K562 (cell line): Measurements from ENCODE around the gene GSG1. TPM values are rescaled to one million over a fixed set of nuclear protein-coding genes. Genes with fewer than 3 reads are reported as not detected.

Experiments
- ATAC-seq: fragments of 200-7000 bp; cut with Tn5 transposase; 3 replicates; pipeline ENCODE4 v1.9.1; 2020; ENCODE audit warnings: moderate library complexity
- BruUV-seq: library from RNA; stranded (reverse); fragments of 400-500 nt; replicated peaks from 2 replicates; lab custom pipeline; 2021; lab: Mats Ljungman, UMichigan
- CTCF ChIA-PET: fragments of 300-600 bp; formaldehyde crosslinking; extraction: SDS; loops from one replicate; lab custom pipeline; 2021; ENCODE audit warnings: low intra/inter-chr PET ratio; lab: Yijun Ruan, JAX
- POLR2A ChIA-PET: fragments of 300-600, 350-650 bp; sonication (Branson Sonifier 250); formaldehyde crosslinking; extraction: SDS; loops from one replicate; lab custom pipeline; 2021; ENCODE audit warnings: antibody characterized with exemption, inconsistent platforms; lab: Yijun Ruan, JAX
- DNase-seq, 4 experiments: peaks; one replicate each; pipeline versions ENCODE4 v3.0.0 to v3.0.0-alpha.2; 2011 to 2018; ENCODE audit warnings: low spot score in 3 of 4, mixed read lengths in 3 of 4; ENCODE audit errors: extremely low read depth in 1 of 4
- FAIRE-seq: peaks from 2 replicates; lab custom pipeline; 2011; peaks lifted over from hg19 to GRCh38; lab: Jason Lieb, UNC
- H2AFZ ChIP-seq: 2 replicates; pipeline ENCODE4 v1.6.0; 2011; ENCODE audit warnings: low read depth, low read length, control low read depth, inconsistent platforms
- H3K27ac ChIP-seq: fragments of 200-600 bp; 3 replicates; pipeline ENCODE4 v1.8.0; 2011; ENCODE audit warnings: low read depth, mild to moderate bottlenecking, control low read depth, inconsistent platforms, low read length, moderate library complexity, mixed read lengths; ENCODE audit errors: extremely low read depth
- H3K27me3 ChIP-seq, 2 experiments: fragments of 300-600 bp in 1 of 2; 2 replicates in 1 of 2; 3 replicates in 1 of 2; pipeline versions ENCODE4 v1.6.0 to v1.8.0; 2011; ENCODE audit warnings: inconsistent platforms in 2 of 2, low read length in 2 of 2, mild to moderate bottlenecking in 1 of 2, mixed read lengths in 1 of 2, moderate library complexity in 1 of 2; ENCODE audit not compliant: control insufficient read depth in 2 of 2, insufficient read depth in 2 of 2
- H3K36me3 ChIP-seq: fragments of 300-600 bp; 3 replicates; pipeline ENCODE4 v1.8.0; 2011; ENCODE audit warnings: mild to moderate bottlenecking, low read length, inconsistent platforms; ENCODE audit not compliant: control insufficient read depth, insufficient read depth
- H3K4me1 ChIP-seq, 2 experiments: fragments of 200-600 bp in 1 of 2; replicated peaks in 1 of 2; 2 replicates in 1 of 2; 3 replicates in 1 of 2; pipeline versions ENCODE4 v1.5.1 to v1.8.0; 2011; ENCODE audit warnings: inconsistent platforms in 2 of 2, low read length in 2 of 2, mild to moderate bottlenecking in 1 of 2, mixed read lengths in 1 of 2, moderate library complexity in 1 of 2; ENCODE audit not compliant: control insufficient read depth in 2 of 2, insufficient read depth in 2 of 2
- H3K4me2 ChIP-seq: 2 replicates; pipeline ENCODE4 v1.6.1; 2011; ENCODE audit warnings: low read length, control low read depth, inconsistent platforms, mixed read lengths; ENCODE audit not compliant: insufficient read depth
- H3K4me3 ChIP-seq: fragments of 200-600 bp; sonication (generic), shearing (Covaris generic); 2 replicates; pipeline ENCODE4 v1.5.1; 2016; ENCODE audit warnings: control low read depth, inconsistent platforms
- H3K79me2 ChIP-seq: fragments of 200-600 bp; 3 replicates; pipeline ENCODE4 v1.8.0; 2011; ENCODE audit warnings: low read length, inconsistent platforms; ENCODE audit not compliant: control insufficient read depth, insufficient read depth
- H3K9ac ChIP-seq, 2 experiments: 2 replicates each; pipeline versions ENCODE4 v1.6.0 to v1.6.1; 2011; ENCODE audit warnings: low read depth in 2 of 2, low read length in 2 of 2, control low read depth in 1 of 2, inconsistent platforms in 1 of 2, mild to moderate bottlenecking in 1 of 2, mixed read lengths in 1 of 2; ENCODE audit not compliant: insufficient read depth in 1 of 2
- H3K9me1 ChIP-seq: one replicate; pipeline ENCODE4 v1.6.0; 2011; ENCODE audit warnings: inconsistent platforms, mild to moderate bottlenecking, low read length, moderate library complexity; ENCODE audit not compliant: control insufficient read depth, insufficient read depth
- H3K9me3 ChIP-seq: replicated peaks from 2 replicates; pipeline ENCODE4 v1.5.1; 2011; ENCODE audit warnings: low read depth, low read length, inconsistent platforms; ENCODE audit not compliant: control insufficient read depth, insufficient read depth
- H4K20me1 ChIP-seq: replicated peaks from 2 replicates; pipeline ENCODE4 v1.6.1; 2011; ENCODE audit warnings: low read length, inconsistent platforms, mixed read lengths; ENCODE audit not compliant: control insufficient read depth, insufficient read depth
- FOXP1 ChIP-seq: sonication (generic); formaldehyde crosslinking; IDR thresholded peaks from 2 replicates; pipeline ENCODE4 v1.8.0; 2022; ENCODE audit warnings: mild to moderate bottlenecking, missing genetic modification reagents
- GATA2 ChIP-seq: sonication (generic); formaldehyde crosslinking; IDR thresholded peaks from 2 replicates; pipeline ENCODE4 v1.4.0; 2020; ENCODE audit warnings: mild to moderate bottlenecking, missing genetic modification reagents
- HDAC8 ChIP-seq: fragments of 450-650 bp; IDR thresholded peaks from 2 replicates; pipeline ENCODE4 v1.6.1; 2016; ENCODE audit warnings: mild to moderate bottlenecking, missing genetic modification characterization, moderate library complexity, missing compliant biosample characterization
- HEY1 ChIP-seq: fragments of 250-450 bp; sonication (Bioruptor Pico); IDR thresholded peaks from 2 replicates; pipeline ENCODE4 v1.5.0; 2020; ENCODE audit warnings: mild to moderate bottlenecking, moderate library complexity, borderline replicate concordance
- MYNN ChIP-seq, 2 experiments: sonication (generic); formaldehyde crosslinking in 1 of 2; IDR thresholded peaks; 2 replicates each; pipeline versions ENCODE4 v1.5.0 to v1.6.1; 2016 to 2020; ENCODE audit warnings: antibody characterized with exemption in 1 of 2, missing genetic modification reagents in 1 of 2
- PHB2 ChIP-seq: fragments of 450-650 bp; IDR thresholded peaks from 2 replicates; pipeline ENCODE4 v1.6.1; 2017; ENCODE audit warnings: low read depth
- RAD51 ChIP-seq: fragments of 450-650 bp; IDR thresholded peaks from 2 replicates; pipeline ENCODE4 v1.7.1; 2016; ENCODE audit warnings: low read depth, mild to moderate bottlenecking, borderline replicate concordance
- RBBP5 ChIP-seq: fragments of 200-600 bp; sonication (generic); IDR thresholded peaks from 2 replicates; pipeline ENCODE4 v1.6.1; 2012; ENCODE audit warnings: borderline replicate concordance, mild to moderate bottlenecking, low read length, control low read depth, inconsistent platforms; ENCODE audit not compliant: insufficient read depth, poor library complexity, severe bottlenecking
- TCF7 ChIP-seq: sonication (generic); IDR thresholded peaks from 2 replicates; pipeline ENCODE4 v1.6.1; 2016; ENCODE audit warnings: antibody characterized with exemption, borderline replicate concordance
- ZC3H8 ChIP-seq: fragments of 450-650 bp; IDR thresholded peaks from 2 replicates; pipeline ENCODE4 v1.6.1; 2017
- ZNF668 ChIP-seq: fragments of 250-450 bp; sonication (Bioruptor Pico); IDR thresholded peaks from 2 replicates; pipeline ENCODE4 v1.8.0; 2022; ENCODE audit warnings: mild to moderate bottlenecking, inconsistent platforms
- ZNF699 ChIP-seq: fragments of 250-450 bp; sonication (Bioruptor Pico); IDR thresholded peaks from 2 replicates; pipeline ENCODE4 v1.8.0; 2021; ENCODE audit warnings: mild to moderate bottlenecking, moderate library complexity; ENCODE audit not compliant: insufficient replicate concordance
- WGBS: fragments of 100-300 bp; shearing (Covaris generic); methylation state at CpG from one replicate; pipeline ENCODE4 v1.1.6; 2016; ENCODE audit warnings: low coverage, mixed read lengths; ENCODE audit not compliant: insufficient coverage; ENCODE audit errors: missing lambda C conversion rate; 5-methylcytosine and 5-hydroxymethylcytosine counted together
- in situ Hi-C: fragments of 300-500 bp; cut with MboI; formaldehyde crosslinking; loops from 4 replicates; pipeline ENCODE4 v1.15.0; 2018; ENCODE audit warnings: inconsistent platforms, mixed read lengths
- intact Hi-C: fragments of 100-400 bp; cut with micrococcal nuclease; formaldehyde crosslinking; loops from 2 replicates; pipeline ENCODE4 v1.14.2; 2022
- polyA plus RNA-seq, 8 experiments: library from polyadenylated mRNA; depleted of rRNA in 4 of 8; stranded (reverse) in 5 of 8; unstranded in 3 of 8; fragments of >200 nt; fragmentation: Nextera tagmentation in 2 of 8; fragmentation: Illumina TruSeq in 1 of 8; extraction: Ambion mirVana in 2 of 8; extraction: Trizol in 1 of 8; gene quantifications; 2 replicates each; pipeline versions ENCODE4 v1.2.1 to v1.2.3, GENCODE V29; 2011 to 2014; ENCODE audit warnings: inconsistent platforms in 1 of 8, missing spikeins in 1 of 8
- total RNA-seq, 7 experiments: library from RNA; depleted of rRNA in 6 of 7; stranded (reverse); fragments of >200 nt in 6 of 7; fragmentation: Illumina TruSeq in 2 of 7; extraction: Trizol in 2 of 7; gene quantifications; 2 replicates each; pipeline versions ENCODE4 v1.2.1 to v1.2.3, GENCODE V29; 2011 to 2021; ENCODE audit warnings: low replicate concordance in 1 of 7
- TF ChIP-seq, protein P1 (sequence below): fragments of 250-450 bp; sonication (Bioruptor Pico); IDR thresholded peaks from 2 replicates; pipeline ENCODE4 v1.8.0; 2022; ENCODE audit warnings: inconsistent platforms
- TF ChIP-seq, protein P2 (sequence below): sonication (generic); formaldehyde crosslinking; IDR thresholded peaks from 2 replicates; pipeline ENCODE4 v1.8.1; 2023; ENCODE audit warnings: mild to moderate bottlenecking, missing genetic modification reagents

The GSG1 gene
- total and polyA plus RNA-seq, 9 of the 15 experiments (the other 6 are each of a cell fraction or from before 2014, with no cell fraction given) = not detected

DNA sequence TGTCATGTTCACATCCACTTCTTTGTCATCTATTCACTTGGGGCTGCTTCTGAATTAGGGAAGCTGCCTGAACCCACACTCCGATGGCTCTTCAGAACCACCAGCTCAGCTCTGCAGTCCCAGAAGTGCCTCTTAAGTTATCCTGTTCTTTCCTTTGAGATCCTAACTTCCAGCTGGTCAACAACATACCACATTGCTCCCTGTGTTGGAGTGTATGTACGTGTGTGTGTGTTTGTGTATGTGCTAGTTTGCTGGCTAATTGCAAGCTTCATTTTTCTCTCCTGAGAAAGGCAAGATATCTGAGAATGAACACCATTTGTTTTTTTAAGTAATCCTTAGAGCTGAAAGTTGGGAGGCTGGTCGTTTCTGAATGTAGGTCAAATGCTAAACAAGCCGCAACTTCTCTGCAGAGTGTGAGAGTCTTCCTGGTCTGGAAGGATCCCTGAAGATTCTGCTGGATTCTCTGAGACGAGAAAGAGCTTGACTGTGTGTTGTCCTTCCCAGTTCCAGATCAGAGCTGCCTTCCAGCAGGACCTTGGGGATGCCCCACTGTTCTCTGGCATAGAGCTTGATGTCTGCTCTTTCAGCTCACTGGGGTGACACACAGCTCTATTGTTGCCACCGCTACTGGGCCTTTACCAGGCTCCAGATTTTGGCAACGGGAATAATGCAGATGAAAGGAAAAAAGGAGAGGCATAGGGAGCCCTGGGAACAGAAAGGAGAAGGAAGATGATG is 839 bp downstream of the GSG1 start:
- Histone ChIP-seq H3K4me3 (no peak overlapping the region), H3K9me3 (no peaks in the 10 kb centered on the region), H4K20me1 (no peaks in the 10 kb centered on the region; the same call in 1 of the 2 replicates), H3K79me2 (no peaks in the 10 kb centered on the region), H2AFZ (no peak overlapping the region), H3K4me1 (peaks cover 0 to 10% of the 10 kb centered on the region in 2 experiments; a peak in 3 of 5 replicates), H3K4me2 (no peak overlapping the region), H3K9me1 (no peaks in the 10 kb centered on the region), H3K27me3 (peaks cover 5 to 24% of the 10 kb centered on the region in 2 experiments; a peak in 4 of 5 replicates), H3K9ac (no peak overlapping the region), H3K36me3 (no peaks in the 10 kb centered on the region), H3K27ac (no peak overlapping the region)
- FAIRE-seq (no peak), ATAC-seq (no peak), DNase-seq (no peak)
- in situ Hi-C loops (no loop called here), intact Hi-C loops (no loop called here)
- BruUV-seq = no TSS peak
- POLR2A ChIA-PET = interaction anchor here (0.6 kb wide), 1 partner anchor 126 kb away, joined by 3 read pairs; no protein-coding TSS in a partner anchor
- CTCF ChIA-PET = no interaction called here
- 7% methylated on average over 6 of the region's 7 CpGs for WGBS
- TF ChIP-seq MYNN (IDR thresholded peaks at IDR 0.05) = no peak
- TF ChIP-seq MYNN (CRISPR knock-in tag; IDR thresholded peaks at IDR 0.05) = no peak
- TF ChIP-seq, protein P1, sequence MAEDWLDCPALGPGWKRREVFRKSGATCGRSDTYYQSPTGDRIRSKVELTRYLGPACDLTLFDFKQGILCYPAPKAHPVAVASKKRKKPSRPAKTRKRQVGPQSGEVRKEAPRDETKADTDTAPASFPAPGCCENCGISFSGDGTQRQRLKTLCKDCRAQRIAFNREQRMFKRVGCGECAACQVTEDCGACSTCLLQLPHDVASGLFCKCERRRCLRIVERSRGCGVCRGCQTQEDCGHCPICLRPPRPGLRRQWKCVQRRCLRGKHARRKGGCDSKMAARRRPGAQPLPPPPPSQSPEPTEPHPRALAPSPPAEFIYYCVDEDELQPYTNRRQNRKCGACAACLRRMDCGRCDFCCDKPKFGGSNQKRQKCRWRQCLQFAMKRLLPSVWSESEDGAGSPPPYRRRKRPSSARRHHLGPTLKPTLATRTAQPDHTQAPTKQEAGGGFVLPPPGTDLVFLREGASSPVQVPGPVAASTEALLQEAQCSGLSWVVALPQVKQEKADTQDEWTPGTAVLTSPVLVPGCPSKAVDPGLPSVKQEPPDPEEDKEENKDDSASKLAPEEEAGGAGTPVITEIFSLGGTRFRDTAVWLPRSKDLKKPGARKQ (CRISPR knock-in tag) = no peak
- TF ChIP-seq ZC3H8 = no peak
- no peak for TF ChIP-seq FOXP1
- no peak for TF ChIP-seq HDAC8 (tag)
- TF ChIP-seq PHB2 = no peak
- no peak for TF ChIP-seq ZNF699 (CRISPR knock-in tag)
- TF ChIP-seq TCF7 = no peak
- TF ChIP-seq HEY1 (CRISPR knock-in tag) = no peak
- no peak for TF ChIP-seq ZNF668 (CRISPR knock-in tag)
- TF ChIP-seq RAD51 = no peak
- no peak for TF ChIP-seq GATA2
- TF ChIP-seq, protein P2, sequence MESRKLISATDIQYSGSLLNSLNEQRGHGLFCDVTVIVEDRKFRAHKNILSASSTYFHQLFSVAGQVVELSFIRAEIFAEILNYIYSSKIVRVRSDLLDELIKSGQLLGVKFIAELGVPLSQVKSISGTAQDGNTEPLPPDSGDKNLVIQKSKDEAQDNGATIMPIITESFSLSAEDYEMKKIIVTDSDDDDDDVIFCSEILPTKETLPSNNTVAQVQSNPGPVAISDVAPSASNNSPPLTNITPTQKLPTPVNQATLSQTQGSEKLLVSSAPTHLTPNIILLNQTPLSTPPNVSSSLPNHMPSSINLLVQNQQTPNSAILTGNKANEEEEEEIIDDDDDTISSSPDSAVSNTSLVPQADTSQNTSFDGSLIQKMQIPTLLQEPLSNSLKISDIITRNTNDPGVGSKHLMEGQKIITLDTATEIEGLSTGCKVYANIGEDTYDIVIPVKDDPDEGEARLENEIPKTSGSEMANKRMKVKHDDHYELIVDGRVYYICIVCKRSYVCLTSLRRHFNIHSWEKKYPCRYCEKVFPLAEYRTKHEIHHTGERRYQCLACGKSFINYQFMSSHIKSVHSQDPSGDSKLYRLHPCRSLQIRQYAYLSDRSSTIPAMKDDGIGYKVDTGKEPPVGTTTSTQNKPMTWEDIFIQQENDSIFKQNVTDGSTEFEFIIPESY = no peak
- TF ChIP-seq RBBP5 = no peak
